Endothelial cell of umbilical vein (primary cell): ENCODE results near the gene COL28A1. TPM values are rescaled to one million over a fixed set of nuclear protein-coding genes. Genes with fewer than 3 reads are reported as not detected.

Source experiments
- BruUV-seq: library from RNA; stranded (reverse); fragments of 400-500 nt; replicated peaks from 2 replicates; lab custom pipeline; 2021; lab: Mats Ljungman, UMichigan
- CTCF ChIA-PET: fragments of 300-600, 350-600 bp; sonication (Branson Sonifier 250); formaldehyde crosslinking; loops from one replicate; lab custom pipeline; 2021; ENCODE audit warnings: antibody characterized with exemption, inconsistent platforms; lab: Charles Lee
- POLR2A ChIA-PET: fragments of 300-600, 350-600 bp; sonication (Branson Sonifier 250); formaldehyde crosslinking; loops from one replicate; lab custom pipeline; 2021; ENCODE audit warnings: antibody characterized with exemption, inconsistent platforms; lab: Charles Lee
- DNase-seq: peaks from one replicate; pipeline ENCODE4 v3.0.0-alpha.2; 2011; ENCODE audit warnings: low read depth, low spot score
- FAIRE-seq: peaks from 2 replicates; lab custom pipeline; 2011; peaks lifted over from hg19 to GRCh38; lab: Jason Lieb, UNC
- H2AFZ ChIP-seq: 2 replicates; pipeline ENCODE4 v1.6.0; 2012; ENCODE audit warnings: low read depth, low read length, control low read depth, inconsistent platforms
- H3K27ac ChIP-seq: 2 replicates; pipeline ENCODE4 v1.5.1; 2011; ENCODE audit warnings: low read depth, mild to moderate bottlenecking, control low read depth, low read length, moderate library complexity; ENCODE audit not compliant: insufficient read depth
- H3K27me3 ChIP-seq, 2 experiments: 2 replicates each; pipeline versions ENCODE4 v1.6.0 to v1.6.1; 2011; ENCODE audit warnings: low read length in 2 of 2, mixed read lengths in 1 of 2; ENCODE audit not compliant: control insufficient read depth in 2 of 2, insufficient read depth in 2 of 2
- H3K36me3 ChIP-seq, 2 experiments: 2 replicates in 1 of 2; 3 replicates in 1 of 2; pipeline ENCODE4 v1.5.1; 2011; ENCODE audit warnings: low read length in 2 of 2, mild to moderate bottlenecking in 1 of 2, moderate library complexity in 1 of 2; ENCODE audit not compliant: control insufficient read depth in 2 of 2, insufficient read depth in 2 of 2; ENCODE audit errors: extremely low read depth in 1 of 2
- H3K4me1 ChIP-seq: 3 replicates; pipeline ENCODE4 v1.5.1; 2011; ENCODE audit warnings: mild to moderate bottlenecking, low read length; ENCODE audit not compliant: control insufficient read depth, insufficient read depth; ENCODE audit errors: extremely low read depth
- H3K4me2 ChIP-seq: 2 replicates; pipeline ENCODE4 v1.6.1; 2011; ENCODE audit warnings: low read length, control low read depth, mixed read lengths; ENCODE audit not compliant: insufficient read depth
- H3K4me3 ChIP-seq, 3 experiments: fragments of 200-600 bp in 1 of 3; sonication (generic), shearing (Covaris generic) in 1 of 3; replicated peaks in 1 of 3; 2 replicates each; pipeline ENCODE4 v1.5.1; 2011 to 2016; ENCODE audit warnings: control low read depth in 3 of 3, low read length in 3 of 3, mild to moderate bottlenecking in 2 of 3, inconsistent platforms in 1 of 3, low read depth in 1 of 3, moderate library complexity in 1 of 3; ENCODE audit not compliant: insufficient read depth in 1 of 3
- H3K79me2 ChIP-seq: 2 replicates; pipeline ENCODE4 v1.6.0; 2012; ENCODE audit warnings: low read length, inconsistent platforms; ENCODE audit not compliant: control insufficient read depth, insufficient read depth
- H3K9ac ChIP-seq: replicated peaks from 2 replicates; pipeline ENCODE3; 2011; ENCODE audit warnings: low read length, control low read depth; ENCODE audit not compliant: insufficient read depth; ENCODE audit errors: extremely low read depth
- H3K9me1 ChIP-seq: replicated peaks from 3 replicates; pipeline ENCODE4 v1.6.0; 2011; ENCODE audit warnings: mild to moderate bottlenecking, low read length; ENCODE audit not compliant: control insufficient read depth, insufficient read depth; ENCODE audit errors: extremely low read depth
- H3K9me3 ChIP-seq: replicated peaks from 2 replicates; pipeline ENCODE4 v1.5.1; 2012; ENCODE audit warnings: low read length, inconsistent platforms; ENCODE audit not compliant: control insufficient read depth, insufficient read depth
- H4K20me1 ChIP-seq: replicated peaks from 2 replicates; pipeline ENCODE3; 2011; ENCODE audit warnings: mild to moderate bottlenecking, low read length; ENCODE audit not compliant: control insufficient read depth, insufficient read depth; ENCODE audit errors: extremely low read depth
- EZH2 ChIP-seq: IDR thresholded peaks from 2 replicates; pipeline ENCODE4 v1.6.1; 2012; ENCODE audit warnings: borderline replicate concordance, low read depth, mild to moderate bottlenecking, moderate library complexity, low read length, inconsistent platforms; ENCODE audit not compliant: severe bottlenecking
- FOS ChIP-seq: IDR thresholded peaks from 2 replicates; pipeline ENCODE4 v1.6.1; 2011; ENCODE audit warnings: mild to moderate bottlenecking, low read length, moderate library complexity, borderline replicate concordance; ENCODE audit not compliant: insufficient read depth
- GATA2 ChIP-seq: IDR thresholded peaks from 2 replicates; pipeline ENCODE4 v1.7.0; 2011; ENCODE audit warnings: low read depth, mild to moderate bottlenecking, moderate library complexity, mixed read lengths, low read length; ENCODE audit not compliant: insufficient read length, insufficient read depth
- JUN ChIP-seq: IDR thresholded peaks from 2 replicates; pipeline ENCODE4 v1.6.1; 2011; ENCODE audit warnings: borderline replicate concordance, low read depth; ENCODE audit not compliant: insufficient read length, insufficient read depth
- MYC ChIP-seq: IDR thresholded peaks from one replicate; pipeline ENCODE4 v1.6.1; 2011; ENCODE audit warnings: mild to moderate bottlenecking, low read depth, low read length
- POLR2A ChIP-seq: IDR thresholded peaks from 2 replicates; pipeline ENCODE4 v1.6.1; 2012; ENCODE audit warnings: low read depth, mild to moderate bottlenecking, control low read depth, low read length
- POLR2AphosphoS5 ChIP-seq: IDR thresholded peaks from 2 replicates; pipeline ENCODE4 v1.6.1; 2012; ENCODE audit warnings: low read depth, mild to moderate bottlenecking, control low read depth, low read length, moderate library complexity; ENCODE audit not compliant: insufficient read depth
- dilution Hi-C: fragments of 300-500 bp; cut with MboI; formaldehyde crosslinking; loops from one replicate; pipeline ENCODE4 v1.15.0; 2019; ENCODE audit warnings: low sequenced_read_pairs; ENCODE audit not compliant: extremely low pct_ligation_motif_present
- intact Hi-C: fragments of 100-400 bp; cut with micrococcal nuclease; formaldehyde crosslinking; loops from one replicate; pipeline ENCODE4 v1.10.0; 2022
- polyA plus RNA-seq, 4 experiments: library from polyadenylated mRNA; depleted of rRNA in 3 of 4; stranded (reverse) in 3 of 4; unstranded in 1 of 4; fragments of >200 nt; gene quantifications; 2 replicates each; pipeline versions ENCODE4 v1.2.1 to v1.2.3, GENCODE V29; 2011 to 2012; ENCODE audit warnings: missing spikeins in 1 of 4
- total RNA-seq: library from RNA; stranded (reverse); gene quantifications from 2 replicates; pipeline ENCODE4 v1.2.3, GENCODE V29; 2021
- TF ChIP-seq, protein P1 (sequence below), 2 donors: IDR thresholded peaks; 1 replicate in 1 of 2; 2 replicates in 1 of 2; pipeline ENCODE4 v1.5.1; 2011; ENCODE audit warnings: low read length in 2 of 2, mild to moderate bottlenecking in 2 of 2, moderate library complexity in 2 of 2, control low read depth in 1 of 2, inconsistent platforms in 1 of 2, low read depth in 1 of 2; ENCODE audit not compliant: insufficient read depth in 1 of 2; ENCODE audit errors: extremely low read depth in 1 of 2
- TF ChIP-seq, protein P2 (sequence below): IDR thresholded peaks from 2 replicates; pipeline ENCODE4 v1.6.1; 2011; ENCODE audit not compliant: insufficient read depth, insufficient read length

COL28A1 gene
- total and polyA plus RNA-seq, 2 donors (not counting 3 experiments of a cell fraction or from before 2014, with no cell fraction given), result not detected

DNA sequence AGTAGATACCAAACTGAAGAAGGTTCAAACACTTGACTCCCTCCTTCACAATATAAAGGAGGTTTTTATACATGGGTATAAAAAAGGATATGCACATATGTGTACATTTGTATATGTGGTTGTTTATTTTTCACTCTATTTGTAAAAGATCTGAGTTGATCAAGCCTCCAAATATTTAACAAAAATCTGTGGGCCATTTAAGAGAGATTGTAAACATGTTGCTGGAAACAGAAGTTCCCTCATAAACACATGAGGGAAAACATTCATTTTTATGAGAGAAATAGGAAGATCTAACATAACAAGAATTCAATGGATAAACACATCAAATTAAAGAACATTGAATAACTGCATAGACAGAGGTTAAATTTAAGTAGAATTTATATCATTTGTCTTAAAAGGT, 81.7 kb downstream of the COL28A1 start:
- Histone ChIP-seq H3K4me1 (no peaks in the 10 kb centered on the region), H3K4me3 (no peak overlapping the region), H4K20me1 (no peaks in the 10 kb centered on the region), H2AFZ (no peak overlapping the region), H3K36me3 (no peaks in the 10 kb centered on the region), H3K4me2 (no peak overlapping the region), H3K27ac (no peak overlapping the region), H3K9me3 (no peaks in the 10 kb centered on the region), H3K79me2 (no peaks in the 10 kb centered on the region), H3K27me3 (no peaks in the 10 kb centered on the region), H3K9ac (no peak overlapping the region), H3K9me1 (no peaks in the 10 kb centered on the region)
- DNase-seq, result no peak
- TF ChIP-seq GATA2 (no peak), MYC (no peak), POLR2A (no peak)
- CTCF ChIA-PET, result interaction anchor here (0.8 kb wide), 1 partner anchor 30 kb away, joined by 3 read pairs; no protein-coding TSS in a partner anchor
- POLR2A ChIA-PET, result no interaction called here
- FAIRE-seq, result no peak
- BruUV-seq, result no TSS peak
- dilution Hi-C loops, result no loop called here
- intact Hi-C loops, result no loop called here

DNA sequence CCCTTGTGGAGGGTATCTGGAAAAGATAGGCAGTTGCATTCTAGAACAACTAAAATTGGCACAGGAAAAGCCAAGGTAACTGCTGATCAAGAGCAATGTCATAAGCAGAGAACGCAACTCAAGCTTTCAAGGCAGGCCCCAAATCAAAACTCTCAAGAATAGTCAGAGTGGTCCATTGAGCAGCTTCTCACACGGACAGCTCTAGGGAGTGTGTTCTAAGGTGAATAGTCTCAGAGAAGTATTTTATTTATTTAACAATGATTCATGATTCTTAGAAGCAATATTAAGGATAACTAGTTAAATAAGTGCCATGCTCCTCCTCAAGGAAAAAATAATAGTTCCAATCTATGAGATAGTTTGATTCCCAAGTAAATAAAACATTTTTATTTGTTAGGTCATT, 83.0 kb downstream of the COL28A1 start:
- Histone ChIP-seq H3K9ac (no peak overlapping the region), H3K4me2 (no peak overlapping the region), H2AFZ (no peak overlapping the region), H3K4me1 (no peaks in the 10 kb centered on the region), H4K20me1 (no peaks in the 10 kb centered on the region), H3K4me3 (no peak overlapping the region), H3K36me3 (no peaks in the 10 kb centered on the region), H3K9me1 (no peaks in the 10 kb centered on the region), H3K27me3 (no peaks in the 10 kb centered on the region), H3K27ac (no peak overlapping the region), H3K9me3 (no peaks in the 10 kb centered on the region), H3K79me2 (no peaks in the 10 kb centered on the region)
- FAIRE-seq, result no peak
- dilution Hi-C loops (no loop called here), intact Hi-C loops (no loop called here)
- no peak for DNase-seq
- no TSS peak for BruUV-seq
- TF ChIP-seq, protein P1, sequence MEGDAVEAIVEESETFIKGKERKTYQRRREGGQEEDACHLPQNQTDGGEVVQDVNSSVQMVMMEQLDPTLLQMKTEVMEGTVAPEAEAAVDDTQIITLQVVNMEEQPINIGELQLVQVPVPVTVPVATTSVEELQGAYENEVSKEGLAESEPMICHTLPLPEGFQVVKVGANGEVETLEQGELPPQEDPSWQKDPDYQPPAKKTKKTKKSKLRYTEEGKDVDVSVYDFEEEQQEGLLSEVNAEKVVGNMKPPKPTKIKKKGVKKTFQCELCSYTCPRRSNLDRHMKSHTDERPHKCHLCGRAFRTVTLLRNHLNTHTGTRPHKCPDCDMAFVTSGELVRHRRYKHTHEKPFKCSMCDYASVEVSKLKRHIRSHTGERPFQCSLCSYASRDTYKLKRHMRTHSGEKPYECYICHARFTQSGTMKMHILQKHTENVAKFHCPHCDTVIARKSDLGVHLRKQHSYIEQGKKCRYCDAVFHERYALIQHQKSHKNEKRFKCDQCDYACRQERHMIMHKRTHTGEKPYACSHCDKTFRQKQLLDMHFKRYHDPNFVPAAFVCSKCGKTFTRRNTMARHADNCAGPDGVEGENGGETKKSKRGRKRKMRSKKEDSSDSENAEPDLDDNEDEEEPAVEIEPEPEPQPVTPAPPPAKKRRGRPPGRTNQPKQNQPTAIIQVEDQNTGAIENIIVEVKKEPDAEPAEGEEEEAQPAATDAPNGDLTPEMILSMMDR (IDR thresholded peaks at IDR 0.05; ENCODE audit: extremely low read depth in 1 of 2, insufficient read depth in 1 of 2, low read depth in 1 of 2, low read length in 2 of 2), result no peak
- TF ChIP-seq JUN (no peak), POLR2A (no peak), EZH2 (no peak), GATA2 (no peak), POLR2AphosphoS5 (no peak), FOS (no peak), MYC (no peak)
- TF ChIP-seq, protein P2, sequence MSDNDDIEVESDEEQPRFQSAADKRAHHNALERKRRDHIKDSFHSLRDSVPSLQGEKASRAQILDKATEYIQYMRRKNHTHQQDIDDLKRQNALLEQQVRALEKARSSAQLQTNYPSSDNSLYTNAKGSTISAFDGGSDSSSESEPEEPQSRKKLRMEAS, result no peak
- ChIA-PET POLR2A (no interaction called here), CTCF (no interaction called here)
